WTC11 (cell line): ENCODE measurements around the gene DYNLT2B.

Experiments
- FOXK1 ChIP-seq: sonication (generic); formaldehyde crosslinking; IDR thresholded peaks from 2 replicates; pipeline ENCODE4 v1.8.0; 2022; ENCODE audit warnings: mild to moderate bottlenecking, moderate library complexity, missing genetic modification reagents
- JAZF1 ChIP-seq: fragments of 250-450 bp; sonication (Bioruptor Pico); IDR thresholded peaks from 2 replicates; pipeline ENCODE4 v1.9.0; 2021; ENCODE audit warnings: moderate library complexity, mild to moderate bottlenecking, inconsistent platforms
- KAT7 ChIP-seq: sonication (generic); formaldehyde crosslinking; IDR thresholded peaks from 2 replicates; pipeline ENCODE4 v1.8.1; 2023; ENCODE audit warnings: missing genetic modification reagents, mild to moderate bottlenecking, borderline replicate concordance
- SP1 ChIP-seq: sonication (generic); formaldehyde crosslinking; conservative IDR thresholded peaks from 2 replicates; pipeline ENCODE4 v1.8.1; 2022; ENCODE audit warnings: missing genetic modification reagents
- ZNF219 ChIP-seq: sonication (generic); formaldehyde crosslinking; IDR thresholded peaks from 2 replicates; pipeline ENCODE4 v1.8.0; 2023; ENCODE audit warnings: missing genetic modification reagents, mild to moderate bottlenecking, borderline replicate concordance
- TF ChIP-seq, protein P1 (sequence below): fragments of 200-600 bp; IDR thresholded peaks from 2 replicates; pipeline ENCODE4 v1.8.0; 2022; ENCODE audit warnings: antibody characterized with exemption
- TF ChIP-seq, protein P2 (sequence below): sonication (generic); formaldehyde crosslinking; IDR thresholded peaks from 2 replicates; pipeline ENCODE4 v1.8.1; 2023; ENCODE audit warnings: mild to moderate bottlenecking, missing genetic modification reagents
- TF ChIP-seq, protein P3 (sequence below): fragments of 250-450 bp; sonication (Bioruptor Pico); IDR thresholded peaks from 2 replicates; pipeline ENCODE4 v1.9.0; 2021; ENCODE audit warnings: mild to moderate bottlenecking
- TF ChIP-seq, protein P4 (sequence below): sonication (generic); formaldehyde crosslinking; IDR thresholded peaks from 2 replicates; pipeline ENCODE4 v1.8.1; 2022; ENCODE audit warnings: mild to moderate bottlenecking, missing genetic modification reagents, moderate library complexity, borderline replicate concordance
- TF ChIP-seq, protein P5 (sequence below): sonication (generic); formaldehyde crosslinking; IDR thresholded peaks from 2 replicates; pipeline ENCODE4 v1.8.0; 2023; ENCODE audit warnings: mild to moderate bottlenecking, missing genetic modification reagents

DNA sequence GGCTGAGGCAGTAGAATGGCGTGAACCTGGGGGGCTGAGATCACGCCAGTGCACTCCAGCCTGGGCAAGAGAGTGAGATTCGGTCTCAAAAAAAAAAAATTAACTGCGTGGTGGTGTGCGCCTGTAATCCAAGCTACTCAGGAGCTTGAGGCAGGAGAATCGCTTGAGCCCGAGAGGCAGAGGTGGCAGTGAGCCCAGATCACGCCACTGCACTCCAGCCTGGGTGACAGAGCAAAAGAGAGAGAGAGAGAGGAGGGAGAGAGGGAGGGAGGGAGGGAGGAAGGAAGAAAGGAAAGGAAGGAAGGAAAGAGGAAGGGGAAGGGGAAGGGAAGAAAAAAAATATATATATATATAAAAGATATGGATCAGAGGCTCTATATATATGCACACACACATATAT lies 14.1 kb upstream of the DYNLT2B start:
- TF ChIP-seq JAZF1 (CRISPR knock-in tag) (no peak), KAT7 (CRISPR knock-in tag) (no peak), SP1 (CRISPR knock-in tag) (no peak), ZNF219 (CRISPR knock-in tag) (no peak), FOXK1 (CRISPR knock-in tag) (no peak)
- TF ChIP-seq, protein P1, sequence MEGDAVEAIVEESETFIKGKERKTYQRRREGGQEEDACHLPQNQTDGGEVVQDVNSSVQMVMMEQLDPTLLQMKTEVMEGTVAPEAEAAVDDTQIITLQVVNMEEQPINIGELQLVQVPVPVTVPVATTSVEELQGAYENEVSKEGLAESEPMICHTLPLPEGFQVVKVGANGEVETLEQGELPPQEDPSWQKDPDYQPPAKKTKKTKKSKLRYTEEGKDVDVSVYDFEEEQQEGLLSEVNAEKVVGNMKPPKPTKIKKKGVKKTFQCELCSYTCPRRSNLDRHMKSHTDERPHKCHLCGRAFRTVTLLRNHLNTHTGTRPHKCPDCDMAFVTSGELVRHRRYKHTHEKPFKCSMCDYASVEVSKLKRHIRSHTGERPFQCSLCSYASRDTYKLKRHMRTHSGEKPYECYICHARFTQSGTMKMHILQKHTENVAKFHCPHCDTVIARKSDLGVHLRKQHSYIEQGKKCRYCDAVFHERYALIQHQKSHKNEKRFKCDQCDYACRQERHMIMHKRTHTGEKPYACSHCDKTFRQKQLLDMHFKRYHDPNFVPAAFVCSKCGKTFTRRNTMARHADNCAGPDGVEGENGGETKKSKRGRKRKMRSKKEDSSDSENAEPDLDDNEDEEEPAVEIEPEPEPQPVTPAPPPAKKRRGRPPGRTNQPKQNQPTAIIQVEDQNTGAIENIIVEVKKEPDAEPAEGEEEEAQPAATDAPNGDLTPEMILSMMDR, result no peak
- TF ChIP-seq, protein P2, sequence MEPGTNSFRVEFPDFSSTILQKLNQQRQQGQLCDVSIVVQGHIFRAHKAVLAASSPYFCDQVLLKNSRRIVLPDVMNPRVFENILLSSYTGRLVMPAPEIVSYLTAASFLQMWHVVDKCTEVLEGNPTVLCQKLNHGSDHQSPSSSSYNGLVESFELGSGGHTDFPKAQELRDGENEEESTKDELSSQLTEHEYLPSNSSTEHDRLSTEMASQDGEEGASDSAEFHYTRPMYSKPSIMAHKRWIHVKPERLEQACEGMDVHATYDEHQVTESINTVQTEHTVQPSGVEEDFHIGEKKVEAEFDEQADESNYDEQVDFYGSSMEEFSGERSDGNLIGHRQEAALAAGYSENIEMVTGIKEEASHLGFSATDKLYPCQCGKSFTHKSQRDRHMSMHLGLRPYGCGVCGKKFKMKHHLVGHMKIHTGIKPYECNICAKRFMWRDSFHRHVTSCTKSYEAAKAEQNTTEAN, result no peak
- TF ChIP-seq, protein P3, sequence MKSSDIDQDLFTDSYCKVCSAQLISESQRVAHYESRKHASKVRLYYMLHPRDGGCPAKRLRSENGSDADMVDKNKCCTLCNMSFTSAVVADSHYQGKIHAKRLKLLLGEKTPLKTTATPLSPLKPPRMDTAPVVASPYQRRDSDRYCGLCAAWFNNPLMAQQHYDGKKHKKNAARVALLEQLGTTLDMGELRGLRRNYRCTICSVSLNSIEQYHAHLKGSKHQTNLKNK (CRISPR knock-in tag), result no peak
- TF ChIP-seq, protein P4, sequence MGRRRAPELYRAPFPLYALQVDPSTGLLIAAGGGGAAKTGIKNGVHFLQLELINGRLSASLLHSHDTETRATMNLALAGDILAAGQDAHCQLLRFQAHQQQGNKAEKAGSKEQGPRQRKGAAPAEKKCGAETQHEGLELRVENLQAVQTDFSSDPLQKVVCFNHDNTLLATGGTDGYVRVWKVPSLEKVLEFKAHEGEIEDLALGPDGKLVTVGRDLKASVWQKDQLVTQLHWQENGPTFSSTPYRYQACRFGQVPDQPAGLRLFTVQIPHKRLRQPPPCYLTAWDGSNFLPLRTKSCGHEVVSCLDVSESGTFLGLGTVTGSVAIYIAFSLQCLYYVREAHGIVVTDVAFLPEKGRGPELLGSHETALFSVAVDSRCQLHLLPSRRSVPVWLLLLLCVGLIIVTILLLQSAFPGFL (CRISPR knock-in tag), result no peak
- TF ChIP-seq, protein P5, sequence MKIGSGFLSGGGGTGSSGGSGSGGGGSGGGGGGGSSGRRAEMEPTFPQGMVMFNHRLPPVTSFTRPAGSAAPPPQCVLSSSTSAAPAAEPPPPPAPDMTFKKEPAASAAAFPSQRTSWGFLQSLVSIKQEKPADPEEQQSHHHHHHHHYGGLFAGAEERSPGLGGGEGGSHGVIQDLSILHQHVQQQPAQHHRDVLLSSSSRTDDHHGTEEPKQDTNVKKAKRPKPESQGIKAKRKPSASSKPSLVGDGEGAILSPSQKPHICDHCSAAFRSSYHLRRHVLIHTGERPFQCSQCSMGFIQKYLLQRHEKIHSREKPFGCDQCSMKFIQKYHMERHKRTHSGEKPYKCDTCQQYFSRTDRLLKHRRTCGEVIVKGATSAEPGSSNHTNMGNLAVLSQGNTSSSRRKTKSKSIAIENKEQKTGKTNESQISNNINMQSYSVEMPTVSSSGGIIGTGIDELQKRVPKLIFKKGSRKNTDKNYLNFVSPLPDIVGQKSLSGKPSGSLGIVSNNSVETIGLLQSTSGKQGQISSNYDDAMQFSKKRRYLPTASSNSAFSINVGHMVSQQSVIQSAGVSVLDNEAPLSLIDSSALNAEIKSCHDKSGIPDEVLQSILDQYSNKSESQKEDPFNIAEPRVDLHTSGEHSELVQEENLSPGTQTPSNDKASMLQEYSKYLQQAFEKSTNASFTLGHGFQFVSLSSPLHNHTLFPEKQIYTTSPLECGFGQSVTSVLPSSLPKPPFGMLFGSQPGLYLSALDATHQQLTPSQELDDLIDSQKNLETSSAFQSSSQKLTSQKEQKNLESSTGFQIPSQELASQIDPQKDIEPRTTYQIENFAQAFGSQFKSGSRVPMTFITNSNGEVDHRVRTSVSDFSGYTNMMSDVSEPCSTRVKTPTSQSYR (CRISPR knock-in tag), result no peak
